ENCODE results near the gene FGFRL1.

DNA sequence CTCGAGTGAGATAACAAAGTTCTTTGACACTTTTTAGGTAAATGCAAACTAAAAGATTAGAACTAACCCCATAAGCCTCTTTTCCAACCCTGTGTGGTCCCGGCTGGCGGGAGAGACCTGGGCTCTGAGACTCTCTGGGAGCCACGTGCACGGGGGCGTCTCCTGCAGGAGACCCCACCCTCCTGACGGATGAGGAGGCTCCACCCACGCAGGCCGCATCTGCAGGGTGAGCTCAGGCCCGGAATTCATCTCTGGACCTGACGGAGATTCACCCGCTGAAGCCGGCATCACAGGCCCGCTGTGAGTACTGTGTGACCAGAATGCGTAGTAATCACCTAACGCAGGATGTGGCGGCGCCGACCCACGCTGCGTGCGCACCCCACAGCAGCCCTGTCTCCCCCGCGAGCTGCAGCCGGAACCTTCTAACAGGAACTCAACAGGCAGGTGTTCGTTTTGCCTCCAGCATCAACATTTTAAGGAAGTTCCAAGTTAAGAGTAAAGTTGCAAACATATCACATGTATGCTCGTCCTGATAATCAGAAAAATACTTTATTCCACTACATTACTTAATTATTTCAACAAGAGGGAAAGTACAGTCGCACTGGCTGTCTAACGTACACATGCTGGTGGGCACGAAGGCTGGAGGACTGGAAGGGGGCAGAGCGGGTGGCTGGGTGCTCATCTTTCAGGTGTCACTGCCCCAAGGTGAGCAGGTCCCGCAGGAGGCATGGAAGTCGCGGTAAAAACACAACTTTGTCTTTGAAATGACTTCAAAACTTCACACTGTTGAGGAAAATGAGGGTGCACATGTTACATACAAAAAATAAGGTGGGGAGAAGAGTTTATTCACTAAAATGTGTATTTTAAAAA, 44.5 kb downstream of the FGFRL1 start:
- TF ChIP-seq CEBPB (IDR thresholded peaks at IDR 0.05) (no peak), MAFK (IDR thresholded peaks at IDR 0.05; ENCODE audit: partially characterized antibody) (no peak), EP300 (IDR thresholded peaks at IDR 0.05) (no peak), POLR2A (IDR thresholded peaks at IDR 0.05; ENCODE audit: low read length) (no peak), MAZ (IDR thresholded peaks at IDR 0.05; ENCODE audit: borderline replicate concordance, low read depth, low read length) (no peak), BHLHE40 (IDR thresholded peaks at IDR 0.05; ENCODE audit: low read depth, low read length) (no peak)
- TF ChIP-seq, protein P1, sequence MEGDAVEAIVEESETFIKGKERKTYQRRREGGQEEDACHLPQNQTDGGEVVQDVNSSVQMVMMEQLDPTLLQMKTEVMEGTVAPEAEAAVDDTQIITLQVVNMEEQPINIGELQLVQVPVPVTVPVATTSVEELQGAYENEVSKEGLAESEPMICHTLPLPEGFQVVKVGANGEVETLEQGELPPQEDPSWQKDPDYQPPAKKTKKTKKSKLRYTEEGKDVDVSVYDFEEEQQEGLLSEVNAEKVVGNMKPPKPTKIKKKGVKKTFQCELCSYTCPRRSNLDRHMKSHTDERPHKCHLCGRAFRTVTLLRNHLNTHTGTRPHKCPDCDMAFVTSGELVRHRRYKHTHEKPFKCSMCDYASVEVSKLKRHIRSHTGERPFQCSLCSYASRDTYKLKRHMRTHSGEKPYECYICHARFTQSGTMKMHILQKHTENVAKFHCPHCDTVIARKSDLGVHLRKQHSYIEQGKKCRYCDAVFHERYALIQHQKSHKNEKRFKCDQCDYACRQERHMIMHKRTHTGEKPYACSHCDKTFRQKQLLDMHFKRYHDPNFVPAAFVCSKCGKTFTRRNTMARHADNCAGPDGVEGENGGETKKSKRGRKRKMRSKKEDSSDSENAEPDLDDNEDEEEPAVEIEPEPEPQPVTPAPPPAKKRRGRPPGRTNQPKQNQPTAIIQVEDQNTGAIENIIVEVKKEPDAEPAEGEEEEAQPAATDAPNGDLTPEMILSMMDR (IDR thresholded peaks at IDR 0.05), result no peak
